Activated T-cell treated with anti-CD3 and anti-CD28 coated beads for 1 hour (primary cell): Measurements from ENCODE around the gene PRSS36.

Source experiments
- DNase-seq: peaks from one replicate; pipeline ENCODE4 v3.0.0-alpha.2; 2020; ENCODE audit warnings: low read depth

The PRSS36 gene

GRCh38 chr16:31099860-31100638 lies 49.8 kb downstream of the PRSS36 start:
- no peak for DNase-seq

DNA sequence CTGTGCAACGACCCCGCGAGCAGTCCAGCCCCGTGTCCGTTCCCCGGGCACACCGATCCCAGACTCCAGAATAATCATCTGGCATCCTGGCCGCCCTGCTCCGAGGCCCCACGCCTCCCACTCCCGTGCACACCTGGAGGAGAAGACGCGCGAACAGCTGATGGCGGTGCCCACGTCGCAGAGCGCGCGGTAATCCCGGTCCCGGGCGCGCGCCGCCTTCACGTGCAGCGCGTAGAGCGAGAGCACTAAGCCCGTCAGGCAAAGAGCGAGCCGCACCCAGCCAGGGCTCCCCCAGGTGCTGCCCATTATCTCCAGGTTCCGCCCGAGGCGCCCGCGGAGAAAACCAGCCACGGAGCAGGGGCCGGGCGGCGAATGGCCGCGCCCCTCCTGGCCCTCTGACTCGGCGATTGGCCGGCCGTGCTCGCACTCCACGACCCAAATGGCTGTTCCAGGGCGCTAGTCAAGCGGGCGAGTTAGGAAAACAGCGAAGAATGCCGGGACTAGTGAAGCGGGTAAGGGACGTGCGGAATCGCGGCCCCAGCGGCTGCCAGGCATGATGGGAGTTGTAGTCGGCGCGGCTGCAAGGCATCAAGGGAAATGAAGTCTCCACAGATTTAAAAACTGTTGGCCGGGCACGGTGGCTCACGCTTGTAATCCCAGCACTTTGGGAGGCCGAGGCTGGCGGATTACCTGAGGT lies 55.3 kb downstream of the PRSS36 start, which contains the start of gene VKORC1:
Gene VKORC1 (minus strand): TSS at position 374 of the 697 bp plus-strand sequence. CDS start 68 bp downstream, at position 306.
- peak; percentile 71 for DNase-seq

- DNase-seq, result no peak
Measured at GRCh38 chr16:31094088-31094423, 55.8 kb downstream of the PRSS36 start.

GRCh38 chr16:31093132-31093703 lies 56.6 kb downstream of the PRSS36 start:
- no peak for DNase-seq

DNA sequence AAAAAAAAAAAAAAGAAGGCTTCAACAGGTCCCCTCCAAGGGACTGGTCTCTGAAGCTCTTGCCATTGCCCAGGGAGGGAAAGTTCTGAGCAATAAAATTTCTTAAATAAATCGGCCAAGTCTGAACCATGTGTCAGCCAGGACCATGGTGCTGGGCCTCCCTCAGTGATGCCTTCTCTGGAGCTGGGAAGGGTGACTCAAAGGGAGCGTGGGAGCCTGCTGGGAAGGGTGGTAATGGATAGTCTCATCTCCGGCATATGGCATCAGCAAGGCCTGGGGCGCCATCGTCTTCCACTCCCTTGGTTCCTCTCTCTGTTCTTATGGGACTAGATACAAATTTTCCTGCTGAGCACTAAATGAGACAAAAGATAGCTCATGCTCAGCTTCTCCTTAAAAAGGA lies 57.5 kb downstream of the PRSS36 start:
- DNase-seq, result no peak

DNA sequence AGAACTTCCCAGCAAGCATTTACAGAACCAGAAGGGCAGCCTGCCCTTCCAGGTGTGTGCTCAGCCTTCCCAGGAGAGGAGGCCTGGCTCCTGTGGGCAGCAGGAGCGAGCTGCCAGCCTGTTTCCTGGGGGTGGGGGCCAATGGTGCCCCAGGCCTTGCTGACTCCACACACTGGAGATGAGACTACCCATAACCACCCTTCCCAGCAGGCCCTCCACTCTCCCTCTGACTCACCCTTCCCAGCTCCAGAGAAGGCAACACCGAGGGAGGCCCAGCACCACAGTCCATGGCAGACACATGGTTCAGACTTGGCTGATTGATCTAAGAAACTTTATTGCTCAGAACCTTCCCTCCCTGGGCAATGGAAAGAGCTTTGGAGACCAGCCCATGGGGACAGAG lies 59.3 kb downstream of the PRSS36 start:
- DNase-seq, result no peak

DNA sequence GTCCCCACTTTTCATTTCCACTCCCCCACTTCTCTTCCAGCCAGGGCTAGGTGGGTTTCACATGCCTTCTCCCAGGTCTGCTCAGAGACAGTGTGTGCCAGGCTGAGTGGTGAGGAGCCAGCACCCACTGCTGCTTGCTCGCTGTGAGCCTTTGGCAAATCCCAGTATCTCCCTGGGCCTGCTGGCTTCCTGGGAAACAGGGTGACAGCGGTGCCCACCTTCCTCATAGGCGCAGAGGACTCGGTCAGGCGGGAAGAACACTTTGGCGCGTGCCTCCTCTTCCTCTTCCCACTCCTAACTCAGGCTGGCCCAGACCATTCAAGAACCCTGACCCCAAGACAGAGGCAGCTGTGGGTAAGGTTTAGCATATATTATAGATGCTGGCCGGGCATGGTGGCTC lies 60.7 kb downstream of the PRSS36 start:
- no peak for DNase-seq
